Mesendoderm (in vitro differentiated cells): ENCODE measurements around the gene CHST11.

Experiments
- DNase-seq: peaks from one replicate; pipeline ENCODE4 v3.0.0; 2013
- H2AK5ac ChIP-seq: 2 replicates; pipeline ENCODE4 v1.6.1; 2013; ENCODE audit warnings: low read length, inconsistent platforms
- H2BK120ac ChIP-seq: 2 replicates; pipeline ENCODE4 v1.6.1; 2013; ENCODE audit warnings: low read depth, mild to moderate bottlenecking, low read length, moderate library complexity, mixed read lengths
- H2BK15ac ChIP-seq: replicated peaks from 2 replicates; pipeline ENCODE4 v1.6.1; 2013; ENCODE audit warnings: low read depth, mild to moderate bottlenecking, moderate library complexity
- H2BK5ac ChIP-seq: 2 replicates; pipeline ENCODE4 v1.6.1; 2013; ENCODE audit warnings: low read length, inconsistent platforms
- H3K18ac ChIP-seq: 2 replicates; pipeline ENCODE4 v1.6.1; 2013; ENCODE audit warnings: mild to moderate bottlenecking, low read length, mixed read lengths
- H3K23ac ChIP-seq: one replicate; pipeline ENCODE4 v1.6.1; 2013; ENCODE audit warnings: low read length
- H3K27ac ChIP-seq: 2 replicates; pipeline ENCODE4 v1.5.1; 2013; ENCODE audit warnings: low read depth, mild to moderate bottlenecking, inconsistent platforms, low read length, moderate library complexity
- H3K27me3 ChIP-seq: 2 replicates; pipeline ENCODE4 v1.6.1; 2013; ENCODE audit warnings: low read length, control low read depth, mild to moderate bottlenecking, inconsistent platforms; ENCODE audit not compliant: insufficient read depth, poor library complexity
- H3K36me3 ChIP-seq: 2 replicates; pipeline ENCODE4 v1.6.1; 2013; ENCODE audit warnings: low read length, inconsistent platforms; ENCODE audit not compliant: control insufficient read depth, insufficient read depth
- H3K4ac ChIP-seq: one replicate; pipeline ENCODE4 v1.6.1; 2013; ENCODE audit warnings: low read depth, mild to moderate bottlenecking, low read length, moderate library complexity
- H3K4me1 ChIP-seq: 2 replicates; pipeline ENCODE4 v1.6.1; 2013; ENCODE audit warnings: low read depth, low read length, inconsistent platforms; ENCODE audit not compliant: control insufficient read depth
- H3K4me2 ChIP-seq: 2 replicates; pipeline ENCODE4 v1.6.1; 2013; ENCODE audit warnings: low read length
- H3K4me3 ChIP-seq: 2 replicates; pipeline ENCODE4 v1.5.1; 2013; ENCODE audit warnings: mild to moderate bottlenecking, low read length
- H3K56ac ChIP-seq: one replicate; pipeline ENCODE4 v1.6.1; 2013; ENCODE audit warnings: low read length
- H3K79me1 ChIP-seq: 2 replicates; pipeline ENCODE4 v1.6.1; 2013; ENCODE audit warnings: low read length, inconsistent platforms
- H3K79me2 ChIP-seq: 2 replicates; pipeline ENCODE4 v1.6.1; 2013; ENCODE audit warnings: mild to moderate bottlenecking, low read length; ENCODE audit not compliant: control insufficient read depth, insufficient read depth
- H3K9ac ChIP-seq: 2 replicates; pipeline ENCODE4 v1.6.1; 2013; ENCODE audit warnings: low read length, inconsistent platforms
- H4K5ac ChIP-seq: one replicate; pipeline ENCODE4 v1.6.1; 2013; ENCODE audit warnings: low read length
- H4K8ac ChIP-seq: one replicate; pipeline ENCODE4 v1.6.1; 2013; ENCODE audit warnings: low read depth, mild to moderate bottlenecking, control low read depth, low read length, moderate library complexity
- WGBS: extraction: QIAGEN DNeasy Blood & Tissue Kit; methylation state at CpG from one replicate; pipeline ENCODE4 v1.1.7; 2013; ENCODE audit warnings: low lambda C conversion rate, missing lambda C conversion rate; ENCODE audit not compliant: insufficient coverage; ENCODE audit errors: extremely low coverage; 5-methylcytosine and 5-hydroxymethylcytosine counted together

CHST11 gene

GRCh38 chr12:104462325-104462724 is 5.6 kb downstream of the CHST11 start:
- Histone ChIP-seq H2BK15ac (no peak overlapping the region), H2AK5ac (no peak overlapping the region), H3K9ac (no peak overlapping the region), H3K4me3 (no peak overlapping the region), H4K8ac (no peak overlapping the region), H3K23ac (no peak overlapping the region), H3K36me3 (no peaks in the 10 kb centered on the region), H3K56ac (no peak overlapping the region), H3K18ac (no peak overlapping the region), H4K5ac (no peak overlapping the region), H2BK120ac (no peak overlapping the region), H3K27ac (no peak overlapping the region), H3K4me2 (no peak overlapping the region), H2BK5ac (no peak overlapping the region), H3K27me3 (no peaks in the 10 kb centered on the region), H3K4me1 (peaks cover 4% of the 10 kb centered on the region), H3K79me2 (no peaks in the 10 kb centered on the region), H3K79me1 (peaks cover 6% of the 10 kb centered on the region), H3K4ac (no peak overlapping the region)
- no peak for DNase-seq
- WGBS, result no CpG with 5 or more reads among the region's 1 CpG

GRCh38 chr12:104462931-104463339 is 6.2 kb downstream of the CHST11 start:
- Histone ChIP-seq H3K4me2 (no peak overlapping the region), H3K23ac (no peak overlapping the region), H3K4ac (no peak overlapping the region), H2BK15ac (no peak overlapping the region), H2BK5ac (no peak overlapping the region), H2AK5ac (no peak overlapping the region), H3K18ac (no peak overlapping the region), H3K4me3 (no peak overlapping the region), H3K9ac (no peak overlapping the region), H3K79me2 (no peaks in the 10 kb centered on the region), H3K56ac (no peak overlapping the region), H3K27ac (no peak overlapping the region), H3K79me1 (peaks cover 6% of the 10 kb centered on the region), H3K36me3 (no peaks in the 10 kb centered on the region), H4K5ac (no peak overlapping the region), H3K4me1 (peaks cover 6% of the 10 kb centered on the region), H2BK120ac (no peak overlapping the region), H4K8ac (no peak overlapping the region), H3K27me3 (no peaks in the 10 kb centered on the region)
- no CpG with 5 or more reads among the region's 1 CpG for WGBS
- DNase-seq, result no peak

GRCh38 chr12:104463368-104463767 is 6.6 kb downstream of the CHST11 start:
- no peak overlapping the region for H2BK120ac ChIP-seq
- H3K56ac ChIP-seq, result no peak overlapping the region
- H2BK15ac ChIP-seq, result no peak overlapping the region
- no peak overlapping the region for H2BK5ac ChIP-seq
- peaks cover 6% of the 10 kb centered on the region for H3K79me1 ChIP-seq
- H3K36me3 ChIP-seq, result no peaks in the 10 kb centered on the region
- no peak overlapping the region for H3K18ac ChIP-seq
- H3K4ac ChIP-seq, result no peak overlapping the region
- H3K79me2 ChIP-seq, result no peaks in the 10 kb centered on the region
- no peak overlapping the region for H4K5ac ChIP-seq
- no peak overlapping the region for H3K4me2 ChIP-seq
- no peak for DNase-seq
- no peak overlapping the region for H3K4me3 ChIP-seq
- peaks cover 6% of the 10 kb centered on the region for H3K4me1 ChIP-seq
- H3K27ac ChIP-seq, result no peak overlapping the region
- WGBS, result no CpG with 5 or more reads among the region's 1 CpG
- no peak overlapping the region for H3K9ac ChIP-seq
- H3K27me3 ChIP-seq, result no peaks in the 10 kb centered on the region
- no peak overlapping the region for H2AK5ac ChIP-seq
- no peak overlapping the region for H4K8ac ChIP-seq
- no peak overlapping the region for H3K23ac ChIP-seq

GRCh38 chr12:104464899-104465298 is 8.2 kb downstream of the CHST11 start:
- no peaks in the 10 kb centered on the region for H3K79me2 ChIP-seq
- H3K27me3 ChIP-seq, result no peaks in the 10 kb centered on the region
- H2BK5ac ChIP-seq, result no peak overlapping the region
- DNase-seq, result no peak
- peaks cover 6% of the 10 kb centered on the region for H3K4me1 ChIP-seq
- no peak overlapping the region for H2AK5ac ChIP-seq
- no peak overlapping the region for H2BK120ac ChIP-seq
- no peak overlapping the region for H2BK15ac ChIP-seq
- H3K27ac ChIP-seq, result no peak overlapping the region
- H3K9ac ChIP-seq, result no peak overlapping the region
- H3K4ac ChIP-seq, result no peak overlapping the region
- no peak overlapping the region for H4K8ac ChIP-seq
- WGBS, result no CpG with 5 or more reads among the region's 3 CpGs
- no peak overlapping the region for H3K23ac ChIP-seq
- H3K4me2 ChIP-seq, result no peak overlapping the region
- H3K56ac ChIP-seq, result no peak overlapping the region
- H4K5ac ChIP-seq, result no peak overlapping the region
- peaks cover 11% of the 10 kb centered on the region for H3K79me1 ChIP-seq
- no peak overlapping the region for H3K18ac ChIP-seq
- H3K36me3 ChIP-seq, result no peaks in the 10 kb centered on the region
- H3K4me3 ChIP-seq, result no peak overlapping the region

- Histone ChIP-seq H3K4me1 (peaks cover 4% of the 10 kb centered on the region), H3K79me2 (no peaks in the 10 kb centered on the region), H3K36me3 (no peaks in the 10 kb centered on the region), H4K8ac (no peak overlapping the region), H3K4me2 (no peak overlapping the region), H3K18ac (no peak overlapping the region), H3K56ac (no peak overlapping the region), H3K79me1 (peaks cover 9% of the 10 kb centered on the region), H3K4ac (no peak overlapping the region), H2BK120ac (no peak overlapping the region), H3K4me3 (no peak overlapping the region), H2BK5ac (no peak overlapping the region), H2AK5ac (no peak overlapping the region), H3K23ac (no peak overlapping the region), H4K5ac (no peak overlapping the region), H2BK15ac (no peak overlapping the region), H3K27me3 (no peaks in the 10 kb centered on the region), H3K27ac (peak overlapping the region; percentile 31), H3K9ac (no peak overlapping the region)
- WGBS, result no CpG with 5 or more reads among the region's 2 CpGs
- no peak for DNase-seq
Observed at GRCh38 chr12:104466709-104467345, 10.1 kb downstream of the CHST11 start.

- Histone ChIP-seq H3K79me2 (no peaks in the 10 kb centered on the region), H3K18ac (no peak overlapping the region), H2AK5ac (no peak overlapping the region), H2BK5ac (no peak overlapping the region), H3K27me3 (no peaks in the 10 kb centered on the region), H3K56ac (no peak overlapping the region), H2BK15ac (no peak overlapping the region), H3K79me1 (peaks cover 9% of the 10 kb centered on the region), H3K27ac (peak overlapping the region; percentile 31), H3K4ac (no peak overlapping the region), H3K23ac (no peak overlapping the region), H3K36me3 (no peaks in the 10 kb centered on the region), H3K4me1 (peaks cover 4% of the 10 kb centered on the region), H2BK120ac (no peak overlapping the region), H3K4me2 (no peak overlapping the region), H3K9ac (no peak overlapping the region), H4K5ac (no peak overlapping the region), H3K4me3 (no peak overlapping the region), H4K8ac (no peak overlapping the region)
- peak; percentile 82 for DNase-seq
- no CpG with 5 or more reads among the region's 5 CpGs for WGBS
Observed at GRCh38 chr12:104467346-104467837, 10.6 kb downstream of the CHST11 start.
